ENCODE results near the gene BCL3. TPM values are rescaled to one million over a fixed set of nuclear protein-coding genes. Genes with fewer than 3 reads are reported as not detected.

BCL3 gene
- total and polyA plus RNA-seq, 2 of the 13 experiments (the other 11 are each of a cell fraction or from before 2014, with no cell fraction given): 2.3 to 4.0 TPM

GRCh38 chr19:44795398-44795987 is 47.0 kb downstream of the BCL3 start (continued):
- TF ChIP-seq SOX13 (IDR thresholded peaks at IDR 0.05) (no peak), SOX13 (CRISPR knock-in tag; conservative IDR thresholded peaks at IDR 0.05 in 1 of 2, IDR thresholded peaks at IDR 0.05 in 1 of 2) (0 out of 4 replicates have a peak, but pooled peaks of 1 of the 2 experiments have one; percentile 18), ZNF263 (CRISPR knock-in tag; IDR thresholded peaks at IDR 0.05) (0 out of 2 replicates have a peak, but pooled peaks have one; percentile 29), ZNF770 (CRISPR knock-in tag; IDR thresholded peaks at IDR 0.05) (peak; percentile 52; the same call in 1 of the 2 replicates), SP2 (CRISPR knock-in tag; IDR thresholded peaks at IDR 0.05) (no peak), GATAD2A (CRISPR knock-in tag; IDR thresholded peaks at IDR 0.05) (0 out of 2 replicates have a peak, but pooled peaks have one; percentile 33), NR2F6 (IDR thresholded peaks at IDR 0.05) (no peak), NR2F6 (CRISPR knock-in tag; IDR thresholded peaks at IDR 0.05) (0 out of 2 replicates have a peak, but pooled peaks have one; percentile 16), ZBTB1 (CRISPR knock-in tag; IDR thresholded peaks at IDR 0.05; ENCODE audit: borderline replicate concordance) (no peak), NR2F2 (IDR thresholded peaks at IDR 0.05; ENCODE audit: borderline replicate concordance, low read depth) (0 out of 2 replicates have a peak, but pooled peaks have one; percentile 30), ZBTB33 (CRISPR knock-in tag; IDR thresholded peaks at IDR 0.05) (peak; percentile 43; the same call in 1 of the 2 replicates), ZNF7 (CRISPR knock-in tag; IDR thresholded peaks at IDR 0.05) (peak; percentile 99), ZBTB21 (CRISPR knock-in tag; IDR thresholded peaks at IDR 0.05) (peak; percentile 92), HOXA3 (CRISPR knock-in tag; IDR thresholded peaks at IDR 0.05) (peak; percentile 60; the same call in 1 of the 2 replicates), MTERF4 (CRISPR knock-in tag; IDR thresholded peaks at IDR 0.05) (peak; percentile 25; the same call in 1 of the 2 replicates), ZFP90 (CRISPR knock-in tag; IDR thresholded peaks at IDR 0.05; ENCODE audit: borderline replicate concordance) (no peak), ZSCAN22 (CRISPR knock-in tag; IDR thresholded peaks at IDR 0.05) (peak; percentile 55; the same call in 1 of the 2 replicates), ZSCAN29 (CRISPR knock-in tag; conservative IDR thresholded peaks at IDR 0.05) (no peak), ZBTB4 (CRISPR knock-in tag; IDR thresholded peaks at IDR 0.05; ENCODE audit: borderline replicate concordance) (peak; percentile 83; the same call in 1 of the 2 replicates)
